ENCODE measurements around the gene NPIPA8.
"Not testable (repeated sequence)": the region's sequence is repeated elsewhere in the genome, so short reads cannot be mapped to it uniquely, and the experiment has no call there.

DNA sequence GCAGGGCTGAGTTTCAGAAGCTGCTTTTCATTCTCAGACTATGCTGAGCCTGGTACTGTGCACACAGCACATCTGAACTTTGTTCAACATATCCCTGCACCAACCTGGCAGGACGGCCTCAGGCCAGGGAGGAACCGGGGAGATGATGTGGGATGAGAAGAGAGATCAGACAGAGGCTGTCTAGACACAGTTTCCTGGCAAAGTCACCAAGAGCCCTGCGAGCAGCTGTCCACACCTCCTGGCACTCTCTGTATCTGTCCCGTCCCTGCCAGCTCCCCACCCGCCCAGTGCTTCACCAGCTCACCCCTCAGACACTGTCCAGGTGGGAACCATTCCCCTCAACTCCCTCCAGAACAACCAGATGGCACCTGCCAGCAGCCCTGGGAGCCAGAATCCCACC lies 42.2 kb downstream of the NPIPA8 start:
- TF ChIP-seq, protein P1, sequence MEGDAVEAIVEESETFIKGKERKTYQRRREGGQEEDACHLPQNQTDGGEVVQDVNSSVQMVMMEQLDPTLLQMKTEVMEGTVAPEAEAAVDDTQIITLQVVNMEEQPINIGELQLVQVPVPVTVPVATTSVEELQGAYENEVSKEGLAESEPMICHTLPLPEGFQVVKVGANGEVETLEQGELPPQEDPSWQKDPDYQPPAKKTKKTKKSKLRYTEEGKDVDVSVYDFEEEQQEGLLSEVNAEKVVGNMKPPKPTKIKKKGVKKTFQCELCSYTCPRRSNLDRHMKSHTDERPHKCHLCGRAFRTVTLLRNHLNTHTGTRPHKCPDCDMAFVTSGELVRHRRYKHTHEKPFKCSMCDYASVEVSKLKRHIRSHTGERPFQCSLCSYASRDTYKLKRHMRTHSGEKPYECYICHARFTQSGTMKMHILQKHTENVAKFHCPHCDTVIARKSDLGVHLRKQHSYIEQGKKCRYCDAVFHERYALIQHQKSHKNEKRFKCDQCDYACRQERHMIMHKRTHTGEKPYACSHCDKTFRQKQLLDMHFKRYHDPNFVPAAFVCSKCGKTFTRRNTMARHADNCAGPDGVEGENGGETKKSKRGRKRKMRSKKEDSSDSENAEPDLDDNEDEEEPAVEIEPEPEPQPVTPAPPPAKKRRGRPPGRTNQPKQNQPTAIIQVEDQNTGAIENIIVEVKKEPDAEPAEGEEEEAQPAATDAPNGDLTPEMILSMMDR (IDR thresholded peaks at IDR 0.05), result not testable (repeated sequence)
- not testable (repeated sequence) for TF ChIP-seq POLR2A (IDR thresholded peaks at IDR 0.05)
